Stimulated activated CD4-positive, alpha-beta T cell treated with anti-CD3 and anti-CD28 coated beads, Interleukin-15, amount 100 ng/mL, for 1 hour (primary cell): ENCODE data around the gene HOXD9.

Experiments
- DNase-seq, 2 donors: peaks; one replicate each; pipeline ENCODE4 v3.0.0-alpha.2; 2020; ENCODE audit warnings: low read depth in 1 of 2, low spot score in 1 of 2

The HOXD9 gene

DNA sequence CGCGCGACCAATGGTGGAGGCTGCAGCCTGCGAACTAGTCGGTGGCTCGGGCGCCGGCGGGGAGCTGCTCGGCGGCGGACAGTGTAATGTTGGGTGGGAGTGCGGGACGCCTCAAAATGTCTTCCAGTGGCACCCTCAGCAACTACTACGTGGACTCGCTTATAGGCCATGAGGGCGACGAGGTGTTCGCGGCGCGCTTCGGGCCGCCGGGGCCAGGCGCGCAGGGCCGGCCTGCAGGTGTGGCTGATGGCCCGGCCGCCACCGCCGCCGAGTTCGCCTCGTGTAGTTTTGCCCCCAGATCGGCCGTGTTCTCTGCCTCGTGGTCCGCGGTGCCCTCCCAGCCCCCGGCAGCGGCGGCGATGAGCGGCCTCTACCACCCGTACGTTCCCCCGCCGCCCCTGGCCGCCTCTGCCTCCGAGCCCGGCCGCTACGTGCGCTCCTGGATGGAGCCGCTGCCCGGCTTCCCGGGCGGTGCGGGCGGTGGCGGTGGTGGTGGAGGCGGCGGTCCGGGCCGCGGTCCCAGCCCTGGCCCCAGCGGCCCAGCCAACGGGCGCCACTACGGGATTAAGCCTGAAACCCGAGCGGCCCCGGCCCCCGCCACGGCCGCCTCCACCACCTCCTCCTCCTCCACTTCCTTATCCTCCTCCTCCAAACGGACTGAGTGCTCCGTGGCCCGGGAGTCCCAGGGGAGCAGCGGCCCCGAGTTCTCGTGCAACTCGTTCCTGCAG, at the start of gene HOXD9:
Gene HOXD9, plus strand, starts transcription at position 37 of the 728 bp plus-strand sequence. Its CDS starts 50 bp downstream, at position 87.
- no peak for DNase-seq

DNA sequence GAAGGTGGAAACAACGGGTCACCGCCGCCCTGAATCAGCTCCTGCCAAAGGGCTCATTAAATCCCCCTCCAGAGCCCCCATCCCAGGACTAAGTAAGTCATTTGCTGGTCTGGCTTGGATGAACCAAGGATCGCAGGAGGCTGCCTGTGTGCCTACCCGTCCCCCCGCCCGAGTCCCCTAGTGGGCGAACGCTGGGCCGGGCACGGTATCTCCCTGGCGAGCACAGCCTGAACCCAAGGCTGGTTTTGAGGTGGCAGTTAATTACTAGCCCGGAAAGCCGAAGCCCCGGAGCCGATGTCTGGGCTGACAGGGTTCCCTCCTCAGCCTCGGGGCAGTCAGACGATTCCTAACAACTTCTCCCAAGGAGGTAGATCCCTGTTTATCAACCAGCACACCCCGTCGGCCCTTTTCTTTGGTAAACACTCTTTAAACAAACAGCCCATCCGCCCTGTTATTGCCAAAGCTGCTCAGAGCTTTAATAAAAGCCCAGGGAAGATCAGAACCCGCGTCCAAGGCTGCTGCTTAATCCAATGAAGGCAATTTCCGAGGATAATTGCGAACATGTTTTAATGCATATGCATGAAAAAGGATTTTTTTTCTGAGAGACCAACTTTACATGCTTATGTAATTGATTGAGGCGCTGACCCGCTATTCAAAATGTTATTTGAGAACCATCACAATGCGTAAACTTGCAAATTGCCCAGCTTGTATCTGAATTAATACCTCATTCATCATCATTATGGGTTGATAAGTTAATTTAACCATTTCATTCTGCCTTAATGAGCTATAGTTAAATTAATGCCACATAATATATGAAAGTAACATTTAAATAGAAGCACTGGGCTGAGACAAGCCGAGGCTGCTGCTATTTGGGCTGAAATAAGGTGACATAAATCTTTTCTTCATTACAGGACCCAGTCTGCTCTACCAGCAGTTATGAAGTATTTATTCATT, 49.3 kb upstream of the HOXD9 start:
- DNase-seq, result no peak

DNA sequence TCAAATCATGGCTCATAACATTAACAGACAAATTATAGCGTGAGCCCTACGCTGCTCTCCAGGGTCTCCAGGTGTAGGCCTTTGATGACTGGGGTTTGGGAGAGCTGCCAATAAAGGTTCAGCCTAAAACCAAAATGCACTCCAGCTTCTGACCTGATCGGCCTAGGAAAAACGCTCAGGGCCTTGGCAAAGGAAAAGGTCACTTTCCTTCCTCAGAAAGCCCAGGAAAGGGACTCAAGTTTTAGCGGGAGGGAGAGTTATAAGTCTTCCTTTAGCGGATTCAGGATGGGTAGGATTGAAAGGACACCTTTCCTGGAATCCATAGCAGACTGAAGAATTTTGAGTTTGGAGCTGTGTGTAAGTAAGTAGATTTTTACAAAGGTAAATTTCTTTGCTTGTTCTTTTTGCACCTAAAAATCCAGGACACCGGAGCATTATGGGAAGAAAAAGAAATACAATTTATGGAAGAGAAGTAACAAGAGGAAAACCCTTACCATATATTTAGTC, 47.5 kb upstream of the HOXD9 start:
- no peak for DNase-seq

DNA sequence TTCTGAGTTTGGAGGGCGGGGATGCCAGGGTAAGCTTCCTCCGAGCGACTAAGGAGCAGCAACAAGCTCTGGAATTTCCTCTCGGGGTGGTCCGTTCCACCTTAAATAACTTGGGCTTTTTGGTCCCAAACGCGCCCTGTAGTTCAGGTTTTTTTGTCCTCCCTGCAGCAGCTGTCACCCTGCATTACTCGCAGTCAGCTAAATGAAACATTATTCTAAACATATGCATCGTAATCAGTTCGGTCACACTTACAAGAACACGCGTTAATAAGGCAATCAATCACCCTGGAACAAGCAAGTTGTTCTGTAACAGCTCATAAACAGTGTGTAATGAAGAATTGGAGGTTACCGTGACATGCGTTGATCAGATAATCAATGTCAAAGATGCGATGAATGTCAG, 47.0 kb upstream of the HOXD9 start:
- no peak for DNase-seq

DNA sequence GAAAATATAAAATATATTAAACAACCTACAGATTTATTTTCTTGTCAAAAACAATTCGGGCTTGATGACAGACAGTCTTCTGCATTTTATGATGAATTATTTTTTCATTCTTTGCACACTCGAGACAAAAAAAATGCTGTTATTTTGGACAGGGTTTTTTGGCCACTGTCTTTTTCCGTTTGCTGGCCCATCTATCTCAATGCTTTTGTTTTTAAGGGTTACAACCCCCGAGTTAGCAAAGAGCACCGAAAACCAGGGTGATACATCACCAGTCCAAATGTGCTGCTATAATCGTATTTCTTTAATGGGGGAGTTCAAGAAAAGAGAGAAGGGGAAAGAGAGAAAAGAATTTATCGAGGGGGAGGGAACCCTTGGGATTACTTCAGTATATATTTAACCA, 46.5 kb upstream of the HOXD9 start:
- no peak for DNase-seq

DNA sequence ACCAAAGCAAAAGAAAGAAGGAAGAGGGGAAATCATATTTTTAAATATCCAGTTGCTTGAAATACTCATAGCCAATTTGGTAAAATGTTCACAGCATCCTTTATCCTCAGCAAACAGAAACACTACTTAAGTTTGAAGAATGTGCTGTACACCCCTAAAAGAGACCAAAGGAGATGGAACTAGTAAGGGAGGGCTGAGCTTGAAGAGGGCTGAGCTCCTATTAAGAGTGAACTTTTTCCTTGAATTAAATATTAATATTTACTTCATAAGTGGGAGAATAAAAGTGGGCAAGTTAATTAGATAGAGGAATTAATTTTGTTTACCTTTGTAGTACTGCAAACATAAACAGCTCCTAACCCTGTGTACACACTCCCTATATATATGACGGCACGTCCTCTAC, 45.7 kb upstream of the HOXD9 start:
- no peak for DNase-seq

DNA sequence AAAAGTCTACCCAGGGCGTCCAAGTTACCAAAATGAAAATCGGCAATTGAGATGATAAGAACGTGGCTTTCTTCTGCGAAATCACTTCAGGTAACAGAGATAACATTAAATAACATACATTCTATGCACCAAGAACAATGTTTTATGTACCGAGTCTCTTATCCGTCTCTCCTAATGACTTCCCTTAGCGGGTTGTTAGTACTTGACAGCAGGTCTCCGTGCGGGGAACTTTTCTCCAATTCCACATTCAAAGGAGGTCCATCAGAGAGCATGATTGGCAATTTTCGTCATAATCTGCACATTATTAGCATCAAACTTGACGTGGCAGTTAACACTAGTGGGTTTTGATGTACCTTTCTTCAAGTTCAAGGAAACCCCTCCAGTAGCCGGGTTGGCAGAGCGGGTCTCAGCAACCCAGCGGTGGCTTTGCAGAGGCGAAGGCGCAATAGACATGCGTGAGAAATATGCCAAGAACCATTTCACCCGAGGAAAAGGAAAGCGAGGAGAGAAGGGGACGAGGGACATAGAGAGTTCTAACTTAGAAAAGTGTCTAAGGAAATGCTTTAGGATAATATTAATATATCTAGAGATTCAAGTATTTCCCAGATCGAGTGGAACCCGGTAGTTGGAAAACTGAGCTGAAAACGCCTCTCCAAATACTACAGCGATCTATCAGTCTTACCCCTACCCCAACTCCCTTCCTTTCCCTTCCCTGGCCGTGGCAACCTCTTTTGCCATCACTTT, 43.8 kb upstream of the HOXD9 start:
- DNase-seq, result no peak

DNA sequence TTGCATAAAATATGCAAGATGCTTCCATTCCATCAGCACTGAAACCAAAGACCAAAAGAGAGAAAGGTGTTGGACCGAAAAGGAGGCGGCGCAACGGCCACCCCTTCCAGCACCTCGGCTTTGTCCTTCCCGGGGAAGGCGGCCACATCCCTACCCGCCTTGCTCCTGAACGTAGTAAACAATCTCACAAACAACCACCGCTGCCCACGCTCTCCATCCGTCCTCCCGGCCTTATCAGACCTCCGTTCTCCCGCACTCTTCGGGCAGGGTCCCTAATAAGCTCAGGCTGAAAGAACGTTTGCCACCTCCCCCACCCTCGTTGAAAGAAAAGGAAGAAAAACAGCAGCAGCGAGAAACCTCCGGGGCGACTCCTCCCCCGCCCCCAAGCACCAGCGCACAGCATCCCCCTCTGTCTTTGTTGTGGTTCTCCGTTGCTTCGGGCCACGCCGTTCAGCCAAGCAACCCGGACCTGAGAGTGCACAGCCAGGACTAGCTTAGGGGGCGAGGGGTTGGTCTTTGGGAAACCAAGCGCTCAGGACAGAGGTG, 43.2 kb upstream of the HOXD9 start:
- no peak for DNase-seq

DNA sequence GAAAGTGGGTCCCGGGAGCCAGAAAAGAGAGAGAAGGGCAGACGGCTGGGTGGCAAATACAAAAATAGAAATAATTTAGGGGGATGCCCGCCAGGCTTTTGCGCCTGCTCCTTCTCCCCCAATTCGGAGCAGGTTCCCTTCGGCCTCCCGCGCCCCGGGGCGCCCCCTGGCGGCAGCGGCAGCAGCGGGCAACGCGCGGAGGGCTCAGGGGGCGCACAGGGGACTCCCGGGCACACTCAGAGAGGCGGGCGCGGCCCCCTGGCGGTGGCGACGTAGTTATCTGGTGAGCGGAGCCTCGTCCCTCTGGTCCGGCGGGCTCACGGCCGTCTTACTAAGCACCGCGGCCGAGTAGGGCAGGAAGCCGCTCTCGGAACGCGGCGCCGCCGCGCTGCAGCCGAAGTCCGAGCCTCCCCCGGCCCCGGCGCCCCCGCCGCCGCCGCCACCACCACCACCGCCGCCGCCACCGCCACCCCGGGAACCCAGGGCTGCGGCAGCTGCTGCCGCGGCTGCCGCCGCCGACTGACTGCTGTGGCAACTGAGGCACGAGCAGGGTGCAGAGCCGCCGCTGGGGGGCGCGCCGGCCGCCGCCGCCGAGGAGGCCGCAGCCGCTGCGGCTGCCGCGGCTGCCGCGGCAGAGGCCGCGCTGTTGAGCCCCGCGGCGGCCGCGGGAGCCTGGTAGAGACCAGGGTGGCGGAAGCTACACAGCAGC, 42.5 kb upstream of the HOXD9 start:
- no peak for DNase-seq

DNA sequence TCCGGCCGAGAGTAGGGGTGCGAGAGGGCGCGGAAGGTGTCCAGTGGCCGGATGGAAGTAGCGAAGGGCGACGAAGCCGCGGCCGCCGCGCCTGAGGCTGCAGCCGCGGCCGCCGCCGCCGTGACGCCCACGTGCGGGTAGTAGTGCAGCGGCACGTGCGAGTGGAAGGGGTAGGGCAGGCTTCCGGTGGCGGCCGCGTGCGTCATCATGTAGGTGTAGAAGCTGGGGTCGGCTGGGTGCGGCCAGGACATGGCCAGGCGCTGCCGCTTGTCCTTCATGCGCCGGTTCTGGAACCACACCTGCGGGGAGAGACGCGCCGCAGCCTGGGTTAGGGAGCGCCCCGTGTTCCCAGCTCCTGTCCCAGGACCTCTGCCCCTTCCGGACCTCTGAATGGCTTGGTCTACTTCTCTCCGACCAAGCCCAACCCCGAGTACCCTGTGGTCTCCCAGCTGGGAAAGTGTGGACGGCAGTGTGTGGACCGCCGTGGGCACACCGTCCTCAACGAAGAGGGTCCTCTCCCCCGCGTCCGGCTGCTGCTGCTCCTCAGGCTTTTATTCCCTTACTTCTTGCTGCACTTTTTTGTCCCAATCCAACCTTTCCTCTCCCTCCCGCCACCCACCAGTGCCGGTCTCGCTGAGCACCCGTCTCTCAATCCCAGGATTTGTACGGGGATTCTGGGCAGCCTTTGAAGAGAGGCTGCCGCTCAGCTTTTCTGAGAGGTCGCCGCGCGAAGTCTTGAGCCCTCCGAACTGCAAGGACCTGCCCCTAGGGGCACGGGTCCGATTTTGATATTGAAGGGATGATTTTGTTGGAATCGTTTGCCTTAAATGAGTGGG, 41.8 kb upstream of the HOXD9 start:
- DNase-seq, result no peak

DNA sequence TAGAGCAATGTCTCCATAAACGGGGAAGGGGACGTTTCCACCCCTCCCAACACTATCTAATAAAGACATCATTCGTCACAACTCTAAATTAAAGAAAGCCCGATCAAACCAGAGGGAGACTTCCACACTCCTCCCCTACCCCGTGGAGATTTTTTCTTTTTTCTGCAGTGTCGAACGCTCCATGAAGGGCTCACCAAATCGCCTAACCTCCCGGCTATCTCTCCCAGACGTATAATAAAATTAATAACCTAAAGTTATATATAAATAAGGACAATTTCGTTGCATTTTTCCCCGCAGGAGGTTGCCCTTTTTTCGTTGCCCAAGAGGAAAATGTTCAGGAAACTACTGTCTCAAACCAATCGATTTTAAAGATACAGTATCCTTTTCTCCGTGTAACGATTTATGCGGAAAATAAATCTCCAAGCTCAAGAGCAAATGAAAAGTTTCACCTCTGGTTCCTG, 41.1 kb upstream of the HOXD9 start:
- DNase-seq, result no peak

DNA sequence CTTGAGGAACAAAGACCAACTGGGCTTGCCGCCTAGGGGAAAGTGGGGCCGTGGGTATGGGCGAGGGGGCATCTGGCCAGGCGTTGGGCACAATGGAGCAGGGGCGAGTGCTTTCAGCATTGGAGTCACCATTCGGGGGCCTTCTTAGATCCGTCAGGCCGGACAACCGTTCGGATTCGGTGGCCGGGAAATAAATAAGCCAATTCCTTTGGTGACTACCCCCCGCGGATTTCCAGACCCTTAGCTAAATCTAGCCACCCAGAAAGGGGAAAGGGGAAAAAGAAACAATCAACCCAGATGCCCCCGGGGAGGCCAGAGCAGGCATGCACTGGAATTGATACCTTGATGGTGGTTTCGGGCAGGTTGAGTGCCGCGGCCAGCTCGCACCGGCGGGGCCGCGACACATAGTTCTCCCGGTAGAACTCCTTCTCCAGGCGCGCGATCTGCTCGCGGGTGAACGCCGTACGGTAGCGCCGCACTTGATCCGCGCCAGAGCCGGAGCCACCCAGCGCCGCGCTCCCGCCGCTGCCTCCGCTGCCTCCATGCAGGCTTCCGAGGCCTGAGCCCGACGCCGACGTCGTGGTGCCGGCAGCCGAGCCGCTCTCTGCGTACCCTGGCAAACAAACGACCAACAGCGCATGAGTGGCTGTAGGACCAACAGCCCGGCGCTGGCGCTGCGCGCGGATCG, 40.5 kb upstream of the HOXD9 start:
- DNase-seq, result no peak

DNA sequence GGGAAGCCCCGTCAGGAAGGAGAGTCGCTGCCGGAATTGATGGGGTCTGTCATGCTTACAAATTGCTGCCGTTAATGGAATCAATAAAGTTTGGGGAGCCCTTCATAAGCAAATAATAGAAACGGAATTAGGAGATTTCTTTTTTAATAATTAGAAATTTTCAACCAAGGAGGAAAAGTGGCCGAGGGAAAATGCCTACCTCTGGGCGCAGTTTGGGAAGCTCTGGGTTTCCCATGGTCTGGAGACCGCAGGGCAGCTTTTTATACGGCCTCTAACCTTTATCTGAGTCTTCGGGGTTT, 40.0 kb upstream of the HOXD9 start:
- DNase-seq, result no peak

DNA sequence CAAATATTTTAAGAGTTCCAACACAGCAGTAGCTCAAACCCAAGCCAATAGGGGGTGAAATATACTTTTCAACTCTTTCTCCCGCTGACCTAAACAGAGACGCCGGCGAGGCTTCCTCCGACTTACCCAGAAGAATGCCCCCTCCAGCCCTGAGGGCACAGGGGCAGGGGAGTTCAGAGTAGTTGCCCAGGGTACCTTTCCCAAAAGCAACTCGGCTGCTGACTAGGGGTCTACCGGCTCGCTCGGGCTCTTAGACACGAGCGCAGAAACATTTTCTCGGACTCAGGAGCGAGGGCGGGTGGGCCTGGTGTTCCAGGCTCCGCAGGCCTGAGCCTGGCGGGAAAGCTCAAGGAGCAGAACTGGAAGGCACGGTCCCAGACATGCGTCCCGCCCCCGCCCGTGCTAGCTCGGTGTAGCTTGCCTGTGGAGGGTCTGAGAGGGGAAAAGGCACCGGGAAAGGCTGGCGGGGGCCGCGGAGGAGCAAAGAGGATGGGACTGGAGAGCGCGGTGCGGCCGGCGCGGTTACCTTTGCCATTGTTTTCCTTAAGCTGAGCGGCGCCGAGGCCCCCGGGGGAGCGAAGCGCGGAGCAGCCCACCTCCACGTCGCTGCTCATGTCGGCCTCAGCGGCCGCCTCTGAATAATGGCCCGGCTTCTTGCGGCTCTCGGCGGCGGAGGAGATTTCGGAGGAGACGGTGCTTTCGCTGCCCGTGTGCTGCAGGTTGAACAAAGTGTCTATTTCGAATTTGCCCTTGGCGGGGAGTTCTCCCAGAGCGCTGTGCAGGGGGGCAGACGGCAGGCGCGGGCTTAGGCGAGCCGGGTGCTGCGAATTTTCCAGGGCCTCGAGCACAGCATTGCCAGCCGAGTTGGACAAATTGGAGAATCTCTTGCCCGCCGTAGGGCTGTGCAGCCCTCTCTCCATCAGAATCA, 39.4 kb upstream of the HOXD9 start:
- DNase-seq, result no peak

DNA sequence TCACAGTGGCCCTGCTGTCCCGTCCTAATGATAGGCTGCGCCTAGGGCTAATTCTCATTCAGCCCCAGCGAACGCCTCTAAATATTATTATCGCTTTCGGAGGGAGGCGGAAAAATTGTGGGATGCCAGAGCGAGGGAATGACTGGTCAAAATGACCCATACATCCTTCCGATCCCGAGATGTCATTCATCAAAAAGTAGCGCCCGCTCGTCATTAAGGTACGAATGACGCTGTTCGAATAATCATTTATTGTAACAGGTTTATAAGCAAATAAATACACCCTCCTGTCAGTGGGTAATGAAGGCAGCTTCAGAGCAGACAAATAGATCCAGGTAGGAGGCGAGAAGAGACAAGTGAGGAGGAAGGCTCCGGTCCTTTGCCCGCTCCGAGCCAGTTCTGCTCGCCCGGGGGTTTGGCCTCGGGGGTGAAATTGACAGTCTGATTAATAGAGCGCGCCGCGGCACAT, 38.7 kb upstream of the HOXD9 start, which contains the start of gene EVX2:
Gene EVX2, minus strand, starts transcription at position 167 of the 466 bp plus-strand sequence. CDS start 186 bp downstream, outside the sequence.
- DNase-seq, result no peak

DNA sequence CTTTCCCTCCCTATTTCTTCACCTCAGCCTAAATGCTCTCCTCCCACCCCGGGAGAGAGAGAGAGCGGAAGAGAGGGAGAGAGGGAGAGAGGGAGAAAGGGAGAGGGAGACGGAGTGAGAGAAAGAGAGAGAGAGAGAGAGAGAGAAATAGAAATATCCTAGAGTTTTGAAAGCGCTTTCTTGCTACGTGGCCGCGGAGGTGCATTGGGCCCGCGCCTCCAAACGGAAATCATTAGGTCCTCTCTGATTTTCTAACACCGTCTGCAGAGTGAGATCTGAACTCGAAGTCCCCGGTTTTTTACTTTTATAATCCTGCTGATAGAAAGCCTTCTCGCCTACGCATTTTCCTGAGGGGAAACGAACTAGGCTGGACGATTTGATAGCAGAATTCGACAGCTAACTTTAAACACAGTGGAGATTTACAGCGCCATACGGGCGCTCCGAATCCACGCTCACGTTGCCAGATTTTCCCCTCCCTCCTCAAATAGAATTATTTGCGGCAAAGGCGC, 37.9 kb upstream of the HOXD9 start:
- no peak for DNase-seq

DNA sequence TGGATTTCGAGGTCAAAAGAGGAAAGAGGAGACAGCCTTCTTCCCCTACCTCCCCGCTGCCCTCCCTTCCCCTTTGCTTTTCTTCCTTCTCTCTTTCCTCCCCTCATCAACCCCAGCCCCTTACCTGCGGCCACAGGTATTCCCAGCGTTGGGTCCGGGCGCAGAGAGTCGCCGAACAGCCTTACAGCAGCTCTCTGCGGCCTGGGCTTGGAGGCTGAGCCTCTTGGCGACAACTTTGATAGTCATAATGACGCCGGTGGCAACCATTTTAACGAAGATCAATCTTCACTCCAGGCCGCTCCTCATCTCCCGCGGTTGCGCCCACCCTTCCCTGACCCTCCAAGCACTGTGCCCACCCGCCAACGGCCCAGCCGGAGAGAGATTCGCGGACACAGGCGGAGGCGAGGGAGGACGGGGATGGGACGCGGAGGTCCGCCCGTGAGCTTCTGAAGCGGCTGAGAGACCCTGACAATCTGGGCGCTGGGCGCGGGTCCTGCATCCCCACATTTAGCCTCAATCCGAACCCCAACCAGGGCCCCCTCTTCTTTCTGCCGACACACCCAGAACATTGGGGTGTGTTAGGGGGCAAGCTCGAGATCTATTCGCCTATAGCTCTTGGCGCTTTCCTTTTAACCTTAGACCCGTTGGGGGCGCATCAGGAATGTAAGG, 37.3 kb upstream of the HOXD9 start:
- no peak for DNase-seq
